ENCODE results near the gene SUPT20H. TPM values are rescaled to one million over a fixed set of nuclear protein-coding genes. Genes with fewer than 3 reads are reported as not detected.

The SUPT20H gene
- total RNA-seq, 1 donor from 2014 or later = 88.6 TPM

DNA sequence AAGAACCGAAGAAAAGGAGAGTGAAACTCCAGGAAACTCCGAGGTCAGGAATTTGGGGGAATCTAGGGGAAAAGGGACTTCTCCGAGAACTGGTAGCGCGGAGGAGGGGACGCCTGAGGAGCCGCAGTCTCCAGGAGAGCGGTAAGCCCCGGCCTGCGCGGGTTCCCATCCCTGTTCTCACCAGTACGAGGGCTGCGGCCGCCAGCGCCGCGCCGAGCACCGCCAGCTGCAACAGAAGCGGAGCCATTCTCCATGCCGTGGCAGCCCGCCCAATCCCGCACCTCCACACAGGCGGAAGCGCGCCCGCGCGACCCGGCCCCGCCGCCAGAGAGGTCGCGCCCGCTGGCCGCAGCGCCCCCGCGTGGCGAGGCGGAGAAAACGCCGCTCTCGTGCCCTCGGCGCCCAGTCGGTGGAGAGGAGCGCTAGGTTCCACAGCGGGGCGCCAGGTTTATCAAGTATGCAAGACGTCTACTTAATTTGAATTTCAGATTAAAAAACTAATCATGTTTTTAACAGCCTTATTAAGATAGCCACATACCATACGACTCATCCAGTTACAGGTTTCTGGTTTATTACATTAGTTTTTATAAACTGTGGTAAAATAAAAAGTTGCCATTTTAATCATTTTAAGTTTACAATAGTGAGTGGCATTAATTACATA, 60.3 kb downstream of the SUPT20H start, which contains the start of gene ALG5:
Gene ALG5, minus strand, starts transcription at position 287 of the 661 bp plus-strand sequence. Its CDS starts 40 bp downstream, at position 247.
- DNase-seq = peak; percentile 89

DNA sequence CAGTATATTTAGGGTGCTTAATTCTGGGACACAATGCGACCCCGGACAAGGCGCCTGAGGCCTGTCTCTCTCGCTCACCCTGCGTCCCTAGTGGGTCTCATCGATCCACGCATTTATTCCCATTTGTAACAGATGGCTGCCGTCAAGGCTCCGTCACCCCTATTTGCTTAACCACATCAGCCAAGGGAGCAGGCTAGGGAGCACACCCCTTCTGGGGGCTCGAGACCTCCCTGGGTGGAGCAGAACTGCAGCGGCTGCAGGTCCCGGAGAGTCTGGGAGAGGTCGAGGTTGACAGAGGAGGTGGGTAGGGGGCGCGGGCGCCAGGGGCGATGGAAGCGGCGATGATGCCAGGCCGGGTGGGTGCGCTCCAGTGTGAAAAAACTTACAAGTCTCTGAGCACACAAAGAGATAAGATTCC, 60.9 kb downstream of the SUPT20H start:
- peak; percentile 3 for DNase-seq

DNA sequence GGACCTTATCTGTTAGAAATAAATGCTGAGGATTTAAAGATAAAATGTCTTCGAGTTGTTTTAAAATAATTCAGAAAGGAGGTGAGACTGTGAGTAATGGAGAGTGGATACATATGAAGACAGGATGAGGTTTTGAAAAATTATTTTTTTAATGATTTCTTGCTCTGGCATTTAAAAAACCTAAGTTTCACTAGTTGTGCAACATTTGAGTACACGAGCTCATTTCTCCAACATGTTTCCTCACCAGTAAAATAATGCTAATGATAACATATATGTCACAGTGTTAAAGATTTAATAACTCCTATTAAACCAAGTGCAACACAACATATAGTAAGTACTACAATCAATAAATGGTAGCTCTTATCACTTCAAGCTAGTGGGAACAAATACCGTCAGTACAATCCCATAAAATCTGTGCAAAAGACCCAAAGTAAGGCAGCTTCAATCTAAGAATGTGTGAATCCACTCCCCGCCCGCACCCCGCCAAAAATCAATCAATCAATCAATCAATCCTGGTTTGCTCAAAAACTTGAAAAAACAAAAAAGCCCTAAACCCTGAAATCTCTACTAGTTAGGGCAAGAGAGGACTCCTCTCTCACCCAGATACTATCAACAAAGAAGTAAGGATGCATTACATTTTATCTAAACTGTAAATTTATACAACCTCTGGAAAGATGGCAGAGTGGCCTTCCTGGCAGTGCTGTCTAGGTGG, 61.6 kb downstream of the SUPT20H start:
- DNase-seq = no peak

DNA sequence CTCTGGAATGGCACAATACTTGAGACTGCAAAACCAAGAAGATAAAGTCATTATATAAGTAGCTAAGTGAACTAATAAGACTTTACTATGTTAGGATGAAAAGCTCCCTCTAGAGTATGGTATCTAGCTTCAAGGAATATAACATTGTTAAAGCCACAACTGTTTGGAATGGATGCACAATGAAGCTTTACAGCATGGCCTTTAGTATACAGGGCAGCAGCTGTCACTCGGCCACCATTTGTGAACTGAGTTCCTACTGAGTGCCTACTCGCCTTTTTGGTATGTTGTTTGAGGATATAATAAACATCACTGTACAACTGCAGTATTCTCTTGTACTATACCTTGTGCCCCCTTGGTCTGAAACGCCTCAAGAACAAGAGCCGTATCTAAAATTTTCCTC, 67.1 kb downstream of the SUPT20H start:
- no peak for DNase-seq

DNA sequence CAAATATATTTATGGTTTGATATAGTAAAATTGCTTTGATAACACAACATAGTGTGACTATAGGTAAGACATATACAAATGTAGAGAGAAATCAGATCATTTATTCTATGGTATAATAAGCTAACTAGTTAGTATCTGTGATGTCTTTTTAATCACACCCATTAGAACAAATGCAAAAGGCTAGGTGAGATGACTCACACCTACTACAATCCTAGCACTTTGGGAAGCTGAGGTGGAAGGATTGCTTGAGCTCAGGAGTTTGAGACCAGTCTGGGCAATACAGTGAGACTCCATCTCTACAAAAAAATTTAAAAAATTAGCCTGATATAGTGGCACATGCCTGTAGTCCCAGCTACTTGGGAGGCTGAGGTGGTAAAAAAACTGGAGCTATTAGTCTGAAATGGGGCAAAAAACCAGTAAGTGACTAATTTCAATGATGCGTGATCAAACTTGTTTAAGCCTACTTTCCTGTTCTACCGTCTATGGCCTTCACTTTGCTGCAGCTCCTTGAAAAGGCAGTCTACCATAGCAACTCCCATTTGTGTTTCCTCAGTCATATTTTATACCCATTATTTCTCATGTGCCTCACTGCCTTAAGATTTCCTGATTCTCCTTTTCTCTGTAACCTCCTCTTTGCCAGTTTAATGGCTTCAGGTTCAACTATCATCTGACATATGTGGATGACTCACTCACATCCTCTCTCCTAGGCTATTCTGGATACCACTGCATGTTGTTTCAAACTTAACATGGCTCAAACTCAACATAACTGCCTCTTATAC, 72.8 kb downstream of the SUPT20H start:
- DNase-seq = no peak

DNA sequence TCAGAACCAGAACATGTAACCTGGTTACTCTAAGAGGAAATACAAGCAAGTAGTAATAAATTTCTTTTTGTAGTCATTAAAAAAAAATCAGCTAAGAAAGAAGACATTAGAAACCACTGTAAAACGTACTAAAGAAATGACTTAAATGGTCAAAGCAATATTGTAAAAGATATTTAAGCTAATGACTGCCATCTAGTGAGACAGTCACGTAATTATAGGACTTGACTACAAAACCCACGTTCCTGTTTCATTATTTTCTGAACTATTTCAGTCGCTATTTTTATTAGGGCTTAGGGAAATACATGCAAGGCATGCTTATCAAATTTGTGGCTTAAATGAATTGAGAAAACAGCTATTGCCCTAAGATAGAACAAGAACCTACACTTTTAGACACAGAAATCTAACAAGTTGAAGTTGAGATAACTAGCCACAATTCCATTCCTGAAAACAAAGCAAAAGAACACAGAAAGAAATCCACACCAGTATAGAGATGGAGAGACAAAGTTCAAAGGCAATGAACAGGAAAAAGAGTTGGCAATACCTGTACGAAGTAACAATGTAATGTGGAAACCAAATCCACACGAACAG, 78.2 kb downstream of the SUPT20H start:
- DNase-seq = no peak

DNA sequence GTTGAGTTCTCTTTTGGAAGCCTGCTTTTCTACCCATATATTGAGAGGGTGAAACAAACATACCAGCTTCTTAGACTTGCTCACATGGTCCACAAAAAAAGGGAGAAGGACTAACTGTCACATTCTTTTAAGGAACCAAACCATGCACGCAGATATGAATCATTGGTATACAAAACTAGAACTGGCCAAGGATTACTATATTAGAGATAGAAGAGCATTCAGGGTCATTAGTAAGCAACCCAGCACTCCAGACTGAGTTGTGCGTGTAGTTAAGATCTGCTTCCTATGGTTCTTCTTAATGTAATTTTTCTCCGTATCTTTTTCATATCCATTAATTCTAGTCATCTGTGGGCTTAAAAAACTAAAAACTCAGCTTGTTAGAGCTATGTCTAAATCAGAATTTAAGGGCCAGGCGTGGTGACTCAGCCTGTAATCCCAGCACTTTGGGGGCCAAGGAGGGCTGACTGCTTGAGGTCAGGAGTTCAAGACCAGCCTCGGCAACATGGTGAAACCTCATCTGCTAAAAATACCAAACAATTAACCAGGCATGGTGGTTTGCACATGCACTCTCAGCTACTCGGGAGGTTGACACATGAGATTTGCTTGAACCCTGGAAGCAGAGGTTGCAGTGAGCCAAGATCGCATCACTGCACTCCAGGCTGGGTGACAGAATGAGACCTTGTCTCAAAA, 80.0 kb downstream of the SUPT20H start:
- DNase-seq = no peak

DNA sequence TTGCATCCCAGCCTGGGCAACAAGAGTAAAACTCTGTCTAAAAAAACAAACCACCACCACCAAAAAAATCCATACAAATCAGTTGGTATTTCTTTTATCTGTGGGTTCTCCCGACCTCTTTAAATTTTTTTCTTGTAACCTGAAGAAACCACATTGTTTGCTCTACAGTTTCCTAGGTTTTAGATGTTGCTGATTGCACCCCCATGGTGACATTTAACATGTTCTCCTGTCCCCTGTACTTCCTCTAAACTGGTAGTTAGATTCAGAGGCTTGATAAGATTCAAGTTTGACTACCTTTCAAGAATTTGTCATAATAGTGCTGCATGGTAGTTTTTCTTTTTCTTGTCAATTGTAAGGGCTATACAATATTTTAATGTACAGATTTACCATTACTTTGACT, 84.3 kb downstream of the SUPT20H start:
- no peak for DNase-seq

DNA sequence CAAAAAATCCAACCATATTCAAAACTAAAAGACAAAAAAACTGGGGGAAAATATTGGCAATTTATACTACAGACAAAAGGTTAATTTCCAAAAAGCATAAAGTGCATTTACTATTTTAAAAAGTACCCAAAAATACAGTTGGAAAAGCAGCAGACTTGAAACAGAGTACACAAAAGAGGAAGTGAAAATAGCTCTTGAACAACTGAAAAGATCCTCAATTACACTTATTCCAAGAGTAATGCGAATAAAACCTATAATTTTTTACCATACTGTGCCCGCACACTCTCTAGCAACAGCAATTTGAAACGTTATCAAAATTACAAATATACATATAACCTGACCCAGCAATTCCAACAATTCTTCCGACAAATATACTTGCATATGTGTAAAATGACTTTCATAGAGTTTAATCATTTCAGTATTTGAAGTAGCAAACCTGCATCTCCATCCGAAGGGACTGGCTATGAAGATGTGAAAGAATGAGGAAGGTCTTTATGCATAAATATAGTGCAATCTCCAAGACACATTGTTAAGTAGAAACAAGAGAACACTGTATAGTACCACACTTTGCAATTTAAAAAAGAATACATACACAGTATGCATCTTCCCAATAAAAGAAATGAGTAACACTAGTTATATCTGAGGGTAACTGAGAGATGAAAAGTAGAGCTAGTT, 85.7 kb downstream of the SUPT20H start:
- no peak for DNase-seq

DNA sequence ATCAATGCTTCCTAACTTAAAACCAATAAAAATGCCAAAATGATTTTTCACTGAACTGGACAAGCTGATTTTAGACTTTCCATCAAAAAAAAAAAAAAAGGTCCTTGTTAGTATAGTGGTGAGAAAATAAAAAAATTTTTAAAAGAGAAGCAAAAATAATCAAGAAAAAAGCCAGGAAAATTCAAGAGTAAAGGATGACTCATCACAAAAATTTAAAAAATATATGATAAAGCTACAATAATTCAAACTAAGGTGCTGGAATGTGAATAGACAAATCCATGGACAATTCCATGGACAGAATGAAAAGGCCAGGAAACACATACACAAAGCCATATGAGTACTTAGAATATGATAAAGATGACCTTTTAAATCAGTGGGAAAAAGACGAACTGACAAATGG, 86.5 kb downstream of the SUPT20H start:
- no peak for DNase-seq

DNA sequence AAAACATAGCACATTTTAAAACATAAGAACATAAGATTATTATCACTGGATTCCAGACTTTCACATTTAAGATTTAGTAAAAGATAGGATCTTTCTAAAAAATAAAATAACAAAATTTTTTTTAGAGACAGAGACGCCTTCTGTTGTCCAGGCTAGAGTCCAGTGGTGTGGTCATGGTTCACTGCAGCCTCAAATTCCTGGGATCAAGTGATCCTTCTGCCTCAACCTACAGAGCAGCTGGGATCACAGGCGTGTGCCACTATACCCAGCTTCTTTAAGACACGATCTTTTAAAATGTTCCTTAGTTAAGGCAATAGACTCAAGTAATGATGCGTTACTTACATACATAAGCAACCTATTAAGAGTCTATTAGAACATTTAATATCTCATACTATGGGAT, 93.1 kb downstream of the SUPT20H start:
- DNase-seq = no peak

DNA sequence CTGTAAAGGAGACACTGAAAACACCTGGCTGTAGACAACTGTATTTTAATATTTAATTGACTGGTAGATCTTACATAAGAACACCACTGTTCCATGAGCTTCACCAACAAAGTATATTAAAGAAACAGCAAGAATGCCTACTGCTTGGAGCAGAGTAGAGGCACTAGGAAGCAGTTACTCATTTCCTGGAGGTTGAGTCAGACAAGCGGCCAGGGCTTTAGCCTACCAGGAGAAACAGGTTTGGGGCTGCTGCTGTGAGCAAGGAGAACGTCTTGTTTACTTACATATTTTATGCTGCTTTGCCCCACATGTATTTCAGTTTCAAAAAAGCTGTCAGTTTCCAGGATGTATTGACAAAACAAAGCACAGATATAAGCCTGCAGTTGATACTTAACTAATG, 93.7 kb downstream of the SUPT20H start:
- DNase-seq = no peak

DNA sequence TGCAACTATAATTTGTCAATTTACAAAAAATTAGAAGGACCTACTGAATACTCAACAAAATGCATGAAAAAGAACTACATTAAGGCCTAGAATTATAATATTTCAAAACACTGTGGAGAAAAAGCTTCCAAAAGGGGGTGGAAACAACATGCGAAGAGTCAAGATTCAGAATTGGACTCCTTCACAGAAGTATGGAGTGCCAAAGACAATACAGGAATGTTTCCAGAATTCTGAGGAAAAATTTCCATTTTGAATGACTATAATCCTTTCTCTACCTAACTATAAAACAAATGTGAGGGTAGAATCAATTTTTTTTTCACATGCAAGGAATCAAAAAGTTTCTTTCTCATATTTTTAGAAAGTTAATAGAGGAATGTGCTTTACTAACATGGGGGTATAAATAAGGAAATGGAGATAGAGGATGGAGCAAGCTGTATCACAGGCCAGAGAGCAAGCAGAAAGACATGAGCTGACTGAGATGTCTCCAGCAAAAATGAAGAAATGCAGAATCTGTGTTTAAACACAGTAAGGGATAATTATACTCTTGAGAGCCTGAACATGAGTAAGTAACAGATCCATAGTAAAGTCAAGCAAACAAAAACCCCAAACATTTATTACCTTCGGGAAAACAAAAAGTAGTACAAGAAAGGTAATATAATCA, 99.9 kb downstream of the SUPT20H start:
- DNase-seq = no peak

Other genes with a start within 250 kb of the SUPT20H start
- gene RFXAP, start 240.5 kb downstream of the SUPT20H start, total RNA-seq = 9.2 TPM
- 20.1 TPM for gene SMAD9, start 139.4 kb downstream of the SUPT20H start, total RNA-seq
- gene ALG5, start 60.3 kb downstream of the SUPT20H start, total RNA-seq = 20.4 TPM
- 38.2 TPM for gene EXOSC8, start 58.9 kb downstream of the SUPT20H start, total RNA-seq
- gene CSNK1A1L, start 46.0 kb upstream of the SUPT20H start, total RNA-seq = not detected